Inflammatory macrophage (primary cell): ENCODE results near the gene CUX1.
A peak's percentile ranks its signal among the peaks of the same experiment; 100 is the strongest.
"Not testable (repeated sequence)": the region's sequence is repeated elsewhere in the genome, so short reads cannot be mapped to it uniquely, and the experiment has no call there.

ENCODE experiments used
- DNase-seq, 2 donors: peaks; one replicate each; pipeline ENCODE4 v3.0.0-alpha.2; 2020 to 2022
- total RNA-seq, 18 experiments: gene quantifications; one replicate each; lab custom pipeline; 2026; ENCODE audit warnings: mixed read lengths in 6 of 18, inconsistent platforms in 2 of 18; lab: John Stamatoyannopoulos, UW

CUX1 gene
- 57.0 to 133 (median 75.8) reads per million in 18 experiments for total RNA-seq

GRCh38 chr7:101817471-101818286 lies at the start of gene CUX1:
Gene CUX1, plus strand, starts transcription at chr7:101817626. Its CDS starts 14 bp downstream, at chr7:101817640.
- peak; percentile 38 to 71 for DNase-seq

- no peak for DNase-seq
Observed at GRCh38 chr7:101768280-101768679, 49.1 kb upstream of the CUX1 start.

- DNase-seq, result no peak
Observed at GRCh38 chr7:101770466-101770865, 47.0 kb upstream of the CUX1 start.

- DNase-seq, result peak in 1 of 2 donors; percentile 53
Observed at GRCh38 chr7:101772508-101773211, 44.8 kb upstream of the CUX1 start.

- DNase-seq, result no peak
Observed at GRCh38 chr7:101775181-101775580, 42.2 kb upstream of the CUX1 start.

- DNase-seq, result no peak
Observed at GRCh38 chr7:101778026-101778580, 39.3 kb upstream of the CUX1 start.

GRCh38 chr7:101779267-101779666 lies 38.2 kb upstream of the CUX1 start:
- DNase-seq, result no peak

- no peak for DNase-seq
Observed at GRCh38 chr7:101780281-101780680, 37.1 kb upstream of the CUX1 start.

- no peak for DNase-seq
Observed at GRCh38 chr7:101781439-101781838, 36.0 kb upstream of the CUX1 start.

- no peak for DNase-seq
Observed at GRCh38 chr7:101782476-101782875, 35.0 kb upstream of the CUX1 start.

GRCh38 chr7:101782896-101783295 lies 34.5 kb upstream of the CUX1 start:
- no peak for DNase-seq

- DNase-seq, result no peak
Observed at GRCh38 chr7:101783381-101784181, 33.8 kb upstream of the CUX1 start.

- DNase-seq, result peak; percentile 62 to 81
Observed at GRCh38 chr7:101784292-101785127, 32.9 kb upstream of the CUX1 start.

- DNase-seq, result no peak
Observed at GRCh38 chr7:101787864-101788263, 29.6 kb upstream of the CUX1 start.

GRCh38 chr7:101788517-101788916 lies 28.9 kb upstream of the CUX1 start:
- no peak for DNase-seq

- DNase-seq, result no peak
Observed at GRCh38 chr7:101790566-101791293, 26.7 kb upstream of the CUX1 start.

- no peak for DNase-seq
Observed at GRCh38 chr7:101792051-101792681, 25.3 kb upstream of the CUX1 start.

- not testable (repeated sequence) for DNase-seq
Observed at GRCh38 chr7:101792682-101793071, 24.7 kb upstream of the CUX1 start.

GRCh38 chr7:101795461-101795860 lies 22.0 kb upstream of the CUX1 start:
- no peak for DNase-seq

GRCh38 chr7:101798173-101798572 lies 19.3 kb upstream of the CUX1 start:
- DNase-seq, result not testable (repeated sequence)
